Uterus (tissue), 4 donors: ENCODE data around the gene SURF2. TPM values are rescaled to one million over a fixed set of nuclear protein-coding genes. Genes with fewer than 3 reads are reported as not detected.

Experiments used
- DNase-seq, 2 donors: peaks; one replicate each; pipeline ENCODE4 v3.0.0-alpha.2; 2019 to 2020
- H3K27ac ChIP-seq, 2 donors: fragments of 200-600 bp; sonication (generic); 1 replicate in 1 of 2; 2 replicates in 1 of 2; pipeline ENCODE4 v1.5.1; 2016 to 2018
- H3K27me3 ChIP-seq, 2 donors: fragments of 200-600 bp; sonication (generic); one replicate each; pipeline ENCODE4 v1.5.1; 2018 to 2019; ENCODE audit warnings: control low read depth in 1 of 2
- H3K36me3 ChIP-seq, 2 donors: fragments of 200-600 bp; sonication (generic); one replicate each; pipeline ENCODE4 v1.5.1; 2019; ENCODE audit warnings: control low read depth in 1 of 2
- H3K4me1 ChIP-seq, 2 donors: fragments of 200-600 bp; sonication (generic); one replicate each; pipeline ENCODE4 v1.5.1; 2018 to 2019; ENCODE audit warnings: control low read depth in 1 of 2
- H3K4me3 ChIP-seq, 2 donors: fragments of 200-600 bp; sonication (generic); 1 replicate in 1 of 2; 2 replicates in 1 of 2; pipeline ENCODE4 v1.5.1; 2018 to 2019; ENCODE audit warnings: mild to moderate bottlenecking in 1 of 2
- H3K9me3 ChIP-seq, 2 donors: fragments of 200-600 bp; sonication (generic); one replicate each; pipeline ENCODE4 v1.5.1; 2019; ENCODE audit warnings: control low read depth in 1 of 2
- CTCF ChIP-seq, 4 experiments: fragments of 200-600 bp in 2 of 4; fragments of 450-650 bp in 2 of 4; sonication (generic) in 2 of 4; IDR thresholded peaks; one replicate each; pipeline ENCODE4 v1.5.1; 2016 to 2019; ENCODE audit warnings: antibody characterized with exemption in 4 of 4, mild to moderate bottlenecking in 2 of 4, moderate library complexity in 1 of 4
- POLR2A ChIP-seq, 2 donors: fragments of 450-650 bp; IDR thresholded peaks; one replicate each; pipeline ENCODE4 v1.6.1; 2016; ENCODE audit warnings: antibody characterized with exemption in 2 of 2, mild to moderate bottlenecking in 1 of 2, moderate library complexity in 1 of 2
- intact Hi-C: fragments of 100-400 bp; cut with DNase I; formaldehyde crosslinking; loops from one replicate; pipeline ENCODE4 v1.15.1; 2023; ENCODE audit warnings: low total_unique reads
- total RNA-seq, 4 donors: library from RNA; depleted of rRNA in 3 of 4; stranded (reverse); fragments of >200 nt in 3 of 4; gene quantifications; one replicate each; pipeline versions ENCODE4 v1.1.0 to v1.2.4, GENCODE V29; 2014 to 2023
- donor health status: DM: yes; HTN: yes; CAD: no.

The SURF2 gene
- total RNA-seq, 4 donors from 2014 or later, result 0.51 to 15.3 (median 5.9) TPM; not detected in 1

GRCh38 chr9:133380734-133381133 lies 24.4 kb downstream of the SURF2 start:
- Histone ChIP-seq H3K4me1 (no peaks in the 10 kb centered on the region), H3K27ac (no peak overlapping the region), H3K36me3 (no peaks in the 10 kb centered on the region), H3K9me3 (no peaks in the 10 kb centered on the region), H3K27me3 (no peaks in the 10 kb centered on the region), H3K4me3 (no peak overlapping the region)
- TF ChIP-seq POLR2A (IDR thresholded peaks at IDR 0.05) (no peak), CTCF (IDR thresholded peaks at IDR 0.05) (no peak)
- intact Hi-C loops, result no loop called here
- DNase-seq, result no peak

GRCh38 chr9:133382507-133383141 lies 26.3 kb downstream of the SURF2 start:
- H3K27ac ChIP-seq, result no peak overlapping the region
- intact Hi-C loops, result no loop called here

GRCh38 chr9:133383438-133383837 lies 27.1 kb downstream of the SURF2 start:
- Histone ChIP-seq H3K27me3 (no peaks in the 10 kb centered on the region), H3K4me1 (no peaks in the 10 kb centered on the region), H3K27ac (no peak overlapping the region), H3K36me3 (no peaks in the 10 kb centered on the region), H3K4me3 (no peak overlapping the region), H3K9me3 (no peaks in the 10 kb centered on the region)
- DNase-seq, result no peak
- TF ChIP-seq POLR2A (IDR thresholded peaks at IDR 0.05) (no peak), CTCF (IDR thresholded peaks at IDR 0.05) (no peak)
- intact Hi-C loops, result no loop called here

More at GRCh38 chr9:133382507-133383141, 26.3 kb downstream of the SURF2 start:
- Histone ChIP-seq H3K4me1 (no peaks in the 10 kb centered on the region), H3K9me3 (no peaks in the 10 kb centered on the region), H3K36me3 (no peaks in the 10 kb centered on the region), H3K27me3 (no peaks in the 10 kb centered on the region), H3K4me3 (no peak overlapping the region)
- no peak for TF ChIP-seq CTCF (IDR thresholded peaks at IDR 0.05)
- no peak for TF ChIP-seq POLR2A (IDR thresholded peaks at IDR 0.05)
- no peak for DNase-seq

GRCh38 chr9:133384736-133385321 lies 28.5 kb downstream of the SURF2 start:
- no peaks in the 10 kb centered on the region for H3K9me3 ChIP-seq
- no peak for TF ChIP-seq POLR2A (IDR thresholded peaks at IDR 0.05)
- no peak for TF ChIP-seq CTCF (IDR thresholded peaks at IDR 0.05)
- H3K36me3 ChIP-seq, result no peaks in the 10 kb centered on the region
- DNase-seq, result no peak
- H3K27me3 ChIP-seq, result no peaks in the 10 kb centered on the region
- no peaks in the 10 kb centered on the region for H3K4me1 ChIP-seq
- no peak overlapping the region for H3K4me3 ChIP-seq
- no peak overlapping the region for H3K27ac ChIP-seq
- intact Hi-C loops, result no loop called here

GRCh38 chr9:133385452-133385851 lies 29.1 kb downstream of the SURF2 start:
- no peaks in the 10 kb centered on the region for H3K9me3 ChIP-seq
- H3K36me3 ChIP-seq, result no peaks in the 10 kb centered on the region
- no peak for DNase-seq
- intact Hi-C loops, result no loop called here
- H3K4me3 ChIP-seq, result no peak overlapping the region
- no peaks in the 10 kb centered on the region for H3K27me3 ChIP-seq
- no peak overlapping the region for H3K27ac ChIP-seq
- no peaks in the 10 kb centered on the region for H3K4me1 ChIP-seq
- TF ChIP-seq CTCF (IDR thresholded peaks at IDR 0.05) (no peak), POLR2A (IDR thresholded peaks at IDR 0.05) (no peak)
